HepG2 (cell line): ENCODE measurements around the gene CDK10. TPM values are rescaled to one million over a fixed set of nuclear protein-coding genes. Genes with fewer than 3 reads are reported as not detected.

Experiments
- ATF5 ChIP-seq: sonication (generic); formaldehyde crosslinking; IDR thresholded peaks from 2 replicates; pipeline ENCODE4 v1.4.0; 2020; ENCODE audit warnings: mild to moderate bottlenecking, low read depth, missing genetic modification reagents
- BORCS8-MEF2B ChIP-seq: sonication (generic); formaldehyde crosslinking; IDR thresholded peaks from 2 replicates; pipeline ENCODE4 v1.8.0; 2022; ENCODE audit warnings: mild to moderate bottlenecking, missing genetic modification reagents
- HDAC2 ChIP-seq: sonication (generic); formaldehyde crosslinking; IDR thresholded peaks from 2 replicates; pipeline ENCODE4 v1.4.0; 2020; ENCODE audit warnings: missing genetic modification reagents
- HOXA3 ChIP-seq: sonication (generic); formaldehyde crosslinking; IDR thresholded peaks from 2 replicates; pipeline ENCODE4 v1.5.0; 2020; ENCODE audit warnings: missing genetic modification reagents
- KLF6 ChIP-seq: IDR thresholded peaks from 2 replicates; pipeline ENCODE4 v1.8.0; 2016; ENCODE audit warnings: missing biosample characterization, missing genetic modification reagents
- KMT2B ChIP-seq: IDR thresholded peaks from 2 replicates; pipeline ENCODE4 v1.6.1; 2016; ENCODE audit warnings: missing genetic modification reagents, missing compliant biosample characterization
- NCOA2 ChIP-seq: sonication (generic); formaldehyde crosslinking; IDR thresholded peaks from 2 replicates; pipeline ENCODE4 v1.8.0; 2022; ENCODE audit warnings: inconsistent platforms
- NFE2L1 ChIP-seq: sonication (generic); formaldehyde crosslinking; IDR thresholded peaks from 2 replicates; pipeline ENCODE4 v1.4.0; 2020; ENCODE audit warnings: missing genetic modification reagents, mild to moderate bottlenecking, borderline replicate concordance
- PATZ1 ChIP-seq: sonication (generic); formaldehyde crosslinking; IDR thresholded peaks from 2 replicates; pipeline ENCODE4 v1.4.0; 2020; ENCODE audit warnings: missing genetic modification reagents
- PHF8 ChIP-seq: sonication (generic); formaldehyde crosslinking; IDR thresholded peaks from 2 replicates; pipeline ENCODE4 v1.5.0; 2020; ENCODE audit warnings: missing genetic modification reagents
- SKI ChIP-seq: fragments of 450-650 bp; IDR thresholded peaks from one replicate; pipeline ENCODE4 v1.6.1; 2018; ENCODE audit warnings: mild to moderate bottlenecking; ENCODE audit not compliant: partially characterized antibody
- TAF15 ChIP-seq: fragments of 200-400 bp; formaldehyde crosslinking; IDR thresholded peaks from one replicate; pipeline ENCODE4 v1.6.1; 2018; ENCODE audit warnings: mild to moderate bottlenecking, low read depth, low read length; ENCODE audit not compliant: poor library complexity, severe bottlenecking
- ZBTB42 ChIP-seq: sonication (generic); formaldehyde crosslinking; IDR thresholded peaks from 2 replicates; pipeline ENCODE4 v1.5.0; 2020; ENCODE audit warnings: mild to moderate bottlenecking, missing genetic modification reagents
- ZFY ChIP-seq: sonication (generic); formaldehyde crosslinking; IDR thresholded peaks from 2 replicates; pipeline ENCODE4 v1.4.0; 2020; ENCODE audit warnings: missing genetic modification reagents
- ZNF274 ChIP-seq: sonication (generic); formaldehyde crosslinking; IDR thresholded peaks from 2 replicates; pipeline ENCODE4 v1.5.1; 2020; ENCODE audit warnings: mild to moderate bottlenecking, missing genetic modification reagents
- ZNF33A ChIP-seq: sonication (generic); formaldehyde crosslinking; IDR thresholded peaks from 2 replicates; pipeline ENCODE4 v1.5.1; 2020; ENCODE audit warnings: missing genetic modification reagents, mild to moderate bottlenecking, moderate library complexity, borderline replicate concordance
- ZNF430 ChIP-seq: sonication (generic); formaldehyde crosslinking; IDR thresholded peaks from 2 replicates; pipeline ENCODE4 v1.9.0; 2021; ENCODE audit warnings: mild to moderate bottlenecking, missing genetic modification reagents
- ZNF772 ChIP-seq: sonication (generic); formaldehyde crosslinking; IDR thresholded peaks from 2 replicates; pipeline ENCODE4 v1.5.0; 2020; ENCODE audit warnings: mild to moderate bottlenecking, missing genetic modification reagents
- ZSCAN30 ChIP-seq: sonication (generic); formaldehyde crosslinking; IDR thresholded peaks from 2 replicates; pipeline ENCODE4 v1.5.0; 2020; ENCODE audit warnings: mild to moderate bottlenecking, missing genetic modification reagents
- polyA plus RNA-seq, 8 experiments: library from polyadenylated mRNA; depleted of rRNA in 3 of 8; stranded (reverse) in 7 of 8; unstranded in 1 of 8; fragments of >200 nt; fragmentation: Illumina TruSeq in 4 of 8; extraction: Trizol in 4 of 8; gene quantifications; 2 replicates each; pipeline versions ENCODE4 v1.2.1 to v1.2.3, GENCODE V29; 2011 to 2016; ENCODE audit warnings: low read depth in 4 of 8, missing spikeins in 1 of 8, mixed read lengths in 1 of 8; ENCODE audit not compliant: insufficient read depth in 1 of 8
- total RNA-seq, 5 experiments: library from RNA; depleted of rRNA; stranded (reverse); fragments of >200 nt; fragmentation: Illumina TruSeq; extraction: Trizol; gene quantifications; 2 replicates each; pipeline ENCODE4 v1.2.3, GENCODE V29; 2016; ENCODE audit warnings: low read depth in 1 of 5
- TF ChIP-seq, protein P1 (sequence below): sonication (generic); formaldehyde crosslinking; IDR thresholded peaks from 2 replicates; pipeline ENCODE4 v1.5.1; 2020; ENCODE audit warnings: missing genetic modification reagents, mild to moderate bottlenecking, borderline replicate concordance
- TF ChIP-seq, protein P2 (sequence below): sonication (generic); formaldehyde crosslinking; IDR thresholded peaks from 2 replicates; pipeline ENCODE4 v1.4.0; 2020; ENCODE audit warnings: missing genetic modification reagents, borderline replicate concordance

CDK10 gene
- total and polyA plus RNA-seq, 2 of the 13 experiments (the other 11 are each of a cell fraction or from before 2014, with no cell fraction given), result 2.5 to 3.9 TPM

DNA sequence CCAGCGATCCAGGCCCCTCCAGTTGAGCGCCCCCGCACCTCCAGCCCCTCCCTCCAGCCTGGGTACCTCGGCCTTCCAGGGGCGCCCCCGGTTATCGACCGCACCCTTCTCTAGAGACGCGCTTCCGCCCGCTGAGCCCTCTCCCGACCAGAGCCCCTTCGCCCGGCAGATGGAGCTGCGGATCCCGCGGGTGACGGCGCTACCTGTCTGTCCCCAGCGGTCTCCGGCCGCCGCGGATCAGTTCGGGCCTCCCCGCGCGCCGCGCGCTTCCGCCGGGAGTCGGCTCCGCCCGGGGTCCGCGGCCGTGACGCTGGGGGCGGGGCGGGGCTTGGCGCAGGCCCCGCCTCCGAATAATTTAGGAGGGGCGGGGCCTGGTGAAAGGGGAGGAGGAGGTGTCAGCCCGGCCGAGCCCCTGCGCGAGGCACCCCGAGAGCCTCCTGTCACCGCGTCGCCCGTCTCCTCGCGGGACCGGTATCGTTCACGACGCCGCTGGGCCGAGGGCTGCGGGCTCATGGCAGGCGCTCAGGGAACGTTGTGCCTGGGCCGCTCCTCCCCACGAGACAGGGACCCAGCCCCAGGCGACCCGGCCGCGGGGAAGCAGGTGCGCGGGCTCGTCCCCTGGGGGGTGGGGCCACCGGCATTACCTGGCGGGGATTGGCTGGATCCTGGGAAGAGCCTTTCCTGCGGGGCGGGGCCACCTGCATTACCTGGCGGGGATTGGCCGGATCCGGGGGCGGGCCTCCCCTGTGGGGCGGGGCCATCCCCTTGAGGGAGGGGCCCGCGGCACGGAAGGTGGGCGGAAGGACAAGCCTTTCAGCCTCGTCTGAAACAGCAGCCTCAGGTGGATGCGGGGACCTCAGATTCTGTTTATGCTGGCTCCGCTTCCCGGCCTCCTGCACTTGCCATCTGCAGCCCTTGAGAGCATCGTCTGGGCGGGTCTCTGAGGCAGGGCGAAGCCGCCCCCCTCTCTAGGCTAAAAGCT lies 15.2 kb downstream of the CDK10 start, which contains the start of gene SPATA2L (continued):
- TF ChIP-seq HOXA3 (CRISPR knock-in tag) (0 out of 2 replicates have a peak, but pooled peaks have one; percentile 28), ZSCAN30 (CRISPR knock-in tag) (no peak), ZNF274 (CRISPR knock-in tag) (peak; percentile 63; the same call in 1 of the 2 replicates), SKI (peak; percentile 24), ZBTB42 (no peak; the same call in 1 of the 2 replicates), HDAC2 (CRISPR knock-in tag) (peak; percentile 9; the same call in 1 of the 2 replicates), NFE2L1 (CRISPR knock-in tag) (0 out of 2 replicates have a peak, but pooled peaks have one; percentile 23), ATF5 (peak; percentile 86), KMT2B (CRISPR knock-in tag) (peak; percentile 59; the same call in 1 of the 2 replicates), ZNF772 (CRISPR knock-in tag) (no peak), BORCS8-MEF2B (peak; percentile 78), TAF15 (peak; percentile 95), ZNF430 (no peak; the same call in 1 of the 2 replicates), PATZ1 (CRISPR knock-in tag) (peak; percentile 23), PHF8 (CRISPR knock-in tag) (peak; percentile 71), KLF6 (no peak), ZFY (CRISPR knock-in tag) (peak; percentile 83), ZNF33A (CRISPR knock-in tag) (0 out of 2 replicates have a peak, but pooled peaks have one; percentile 33), NCOA2 (no peak)
- TF ChIP-seq, protein P1, sequence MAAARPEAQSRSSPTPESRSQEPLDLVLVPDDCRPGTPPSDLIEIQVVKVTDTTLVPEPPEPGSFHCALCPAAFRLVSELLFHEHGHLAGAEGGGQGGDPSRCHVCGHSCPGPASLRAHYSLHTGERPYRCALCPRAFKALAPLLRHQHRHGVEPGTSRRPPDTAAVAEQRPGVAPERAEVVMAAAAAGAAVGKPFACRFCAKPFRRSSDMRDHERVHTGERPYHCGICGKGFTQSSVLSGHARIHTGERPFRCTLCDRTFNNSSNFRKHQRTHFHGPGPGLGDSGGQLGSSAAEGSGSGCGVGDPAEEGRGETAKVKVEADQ (CRISPR knock-in tag), result peak; percentile 57; the same call in 1 of the 2 replicates
- TF ChIP-seq, protein P2, sequence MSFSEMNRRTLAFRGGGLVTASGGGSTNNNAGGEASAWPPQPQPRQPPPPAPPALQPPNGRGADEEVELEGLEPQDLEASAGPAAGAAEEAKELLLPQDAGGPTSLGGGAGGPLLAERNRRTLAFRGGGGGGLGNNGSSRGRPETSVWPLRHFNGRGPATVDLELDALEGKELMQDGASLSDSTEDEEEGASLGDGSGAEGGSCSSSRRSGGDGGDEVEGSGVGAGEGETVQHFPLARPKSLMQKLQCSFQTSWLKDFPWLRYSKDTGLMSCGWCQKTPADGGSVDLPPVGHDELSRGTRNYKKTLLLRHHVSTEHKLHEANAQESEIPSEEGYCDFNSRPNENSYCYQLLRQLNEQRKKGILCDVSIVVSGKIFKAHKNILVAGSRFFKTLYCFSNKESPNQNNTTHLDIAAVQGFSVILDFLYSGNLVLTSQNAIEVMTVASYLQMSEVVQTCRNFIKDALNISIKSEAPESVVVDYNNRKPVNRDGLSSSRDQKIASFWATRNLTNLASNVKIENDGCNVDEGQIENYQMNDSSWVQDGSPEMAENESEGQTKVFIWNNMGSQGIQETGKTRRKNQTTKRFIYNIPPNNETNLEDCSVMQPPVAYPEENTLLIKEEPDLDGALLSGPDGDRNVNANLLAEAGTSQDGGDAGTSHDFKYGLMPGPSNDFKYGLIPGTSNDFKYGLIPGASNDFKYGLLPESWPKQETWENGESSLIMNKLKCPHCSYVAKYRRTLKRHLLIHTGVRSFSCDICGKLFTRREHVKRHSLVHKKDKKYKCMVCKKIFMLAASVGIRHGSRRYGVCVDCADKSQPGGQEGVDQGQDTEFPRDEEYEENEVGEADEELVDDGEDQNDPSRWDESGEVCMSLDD (CRISPR knock-in tag), result 0 out of 2 replicates have a peak, but pooled peaks have one; percentile 44
